Right renal pelvis (tissue), 4 donors: Measurements from ENCODE around the gene RRBP1. TPM values are rescaled to one million over a fixed set of nuclear protein-coding genes. Genes with fewer than 3 reads are reported as not detected.

Experiments
- DNase-seq, 4 donors: peaks; one replicate each; pipeline ENCODE4 v3.0.0-alpha.2; 2013; ENCODE audit warnings: low read depth in 4 of 4, low spot score in 3 of 4, missing footprints in 1 of 4
- polyA plus RNA-seq, 4 donors: library from polyadenylated mRNA; unstranded; fragments of 120-200 nt; gene quantifications; one replicate each; pipeline ENCODE4 v1.2.1, GENCODE V29; 2013; ENCODE audit not compliant: insufficient read length in 4 of 4

Gene RRBP1, protein sequence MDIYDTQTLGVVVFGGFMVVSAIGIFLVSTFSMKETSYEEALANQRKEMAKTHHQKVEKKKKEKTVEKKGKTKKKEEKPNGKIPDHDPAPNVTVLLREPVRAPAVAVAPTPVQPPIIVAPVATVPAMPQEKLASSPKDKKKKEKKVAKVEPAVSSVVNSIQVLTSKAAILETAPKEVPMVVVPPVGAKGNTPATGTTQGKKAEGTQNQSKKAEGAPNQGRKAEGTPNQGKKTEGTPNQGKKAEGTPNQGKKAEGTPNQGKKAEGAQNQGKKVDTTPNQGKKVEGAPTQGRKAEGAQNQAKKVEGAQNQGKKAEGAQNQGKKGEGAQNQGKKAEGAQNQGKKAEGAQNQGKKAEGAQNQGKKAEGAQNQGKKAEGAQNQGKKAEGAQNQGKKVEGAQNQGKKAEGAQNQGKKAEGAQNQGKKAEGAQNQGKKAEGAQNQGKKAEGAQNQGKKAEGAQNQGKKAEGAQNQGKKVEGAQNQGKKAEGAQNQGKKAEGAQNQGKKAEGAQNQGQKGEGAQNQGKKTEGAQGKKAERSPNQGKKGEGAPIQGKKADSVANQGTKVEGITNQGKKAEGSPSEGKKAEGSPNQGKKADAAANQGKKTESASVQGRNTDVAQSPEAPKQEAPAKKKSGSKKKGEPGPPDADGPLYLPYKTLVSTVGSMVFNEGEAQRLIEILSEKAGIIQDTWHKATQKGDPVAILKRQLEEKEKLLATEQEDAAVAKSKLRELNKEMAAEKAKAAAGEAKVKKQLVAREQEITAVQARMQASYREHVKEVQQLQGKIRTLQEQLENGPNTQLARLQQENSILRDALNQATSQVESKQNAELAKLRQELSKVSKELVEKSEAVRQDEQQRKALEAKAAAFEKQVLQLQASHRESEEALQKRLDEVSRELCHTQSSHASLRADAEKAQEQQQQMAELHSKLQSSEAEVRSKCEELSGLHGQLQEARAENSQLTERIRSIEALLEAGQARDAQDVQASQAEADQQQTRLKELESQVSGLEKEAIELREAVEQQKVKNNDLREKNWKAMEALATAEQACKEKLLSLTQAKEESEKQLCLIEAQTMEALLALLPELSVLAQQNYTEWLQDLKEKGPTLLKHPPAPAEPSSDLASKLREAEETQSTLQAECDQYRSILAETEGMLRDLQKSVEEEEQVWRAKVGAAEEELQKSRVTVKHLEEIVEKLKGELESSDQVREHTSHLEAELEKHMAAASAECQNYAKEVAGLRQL (N-terminal part only)
- 100 to 1,000 TPM; 126 to 140 (median 132) TPM for polyA plus RNA-seq

- peak; percentile 88 to 93 (median 91) for DNase-seq
Measured at GRCh38 chr20:17682103-17682888, at the start of gene RRBP1. Gene RRBP1, minus strand, starts transcription at chr20:17682242. Its CDS starts 21,735 bp downstream, at chr20:17660507.

- DNase-seq: no peak
Measured at GRCh38 chr20:17731233-17731632, 49.2 kb upstream of the RRBP1 start.

DNA sequence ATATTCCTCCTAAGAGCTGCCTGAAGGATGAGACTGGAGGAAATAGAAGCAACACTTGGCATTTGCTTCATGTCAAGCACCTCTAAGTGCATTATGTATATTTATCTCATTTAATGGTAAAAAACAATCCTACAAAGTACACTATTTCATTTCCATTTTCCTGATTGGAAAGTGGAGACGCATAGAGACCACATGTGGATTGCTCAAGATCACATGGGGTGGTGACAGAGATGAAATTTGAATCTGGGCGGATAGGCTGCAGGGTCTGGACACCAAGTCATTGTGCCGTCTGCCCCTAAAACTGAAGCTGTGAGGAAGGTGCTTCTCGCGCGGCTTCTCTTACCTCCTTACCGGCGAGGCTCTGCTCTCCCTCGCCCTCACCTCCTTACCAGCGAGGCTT, 48.0 kb upstream of the RRBP1 start:
- no peak for DNase-seq

DNA sequence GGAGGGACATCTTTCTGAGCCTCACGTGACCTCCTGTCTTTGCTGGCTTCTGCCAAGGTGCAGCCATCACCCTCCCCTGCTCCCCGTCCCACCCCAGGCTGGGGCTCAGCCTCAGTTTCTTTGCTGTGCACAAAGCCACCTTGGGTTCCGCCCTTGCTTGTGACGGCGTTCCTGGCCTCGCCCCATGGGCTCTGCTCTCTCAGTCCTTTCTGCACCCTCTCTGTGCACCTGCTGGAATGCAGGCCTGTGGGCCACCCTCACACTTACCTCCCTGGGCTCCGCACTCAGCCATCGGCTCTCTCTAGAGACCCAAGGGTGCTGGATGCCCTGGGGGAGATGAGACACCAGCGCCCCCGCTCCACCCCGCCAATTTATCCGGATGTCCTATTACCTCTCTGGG, 46.0 kb upstream of the RRBP1 start:
- no peak for DNase-seq

DNA sequence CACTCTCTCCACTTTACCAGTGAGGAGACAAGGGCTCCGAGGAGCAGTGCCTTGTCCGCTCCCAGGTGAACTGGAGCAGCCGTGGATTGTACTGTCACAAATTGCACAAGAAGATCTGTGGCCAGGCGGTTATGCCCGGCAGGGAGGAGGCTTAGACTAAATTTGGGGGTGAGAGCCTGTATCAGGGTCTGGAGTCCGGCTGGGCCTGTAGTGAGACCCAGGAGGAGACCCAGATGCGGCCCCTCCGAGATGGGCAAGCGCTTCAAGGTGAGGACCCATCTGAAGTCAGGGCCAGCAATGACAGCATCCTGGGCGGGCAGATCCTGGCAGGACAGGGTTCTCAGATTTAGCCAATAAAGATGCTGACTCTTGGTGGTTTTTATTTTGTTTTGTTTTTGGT, 45.3 kb upstream of the RRBP1 start:
- no peak for DNase-seq

- DNase-seq: no peak
Measured at GRCh38 chr20:17726902-17727301, 44.9 kb upstream of the RRBP1 start.

GRCh38 chr20:17725094-17725835, 43.2 kb upstream of the RRBP1 start:
- DNase-seq: no peak

- DNase-seq: no peak
Measured at GRCh38 chr20:17723301-17723691, 41.3 kb upstream of the RRBP1 start.

DNA sequence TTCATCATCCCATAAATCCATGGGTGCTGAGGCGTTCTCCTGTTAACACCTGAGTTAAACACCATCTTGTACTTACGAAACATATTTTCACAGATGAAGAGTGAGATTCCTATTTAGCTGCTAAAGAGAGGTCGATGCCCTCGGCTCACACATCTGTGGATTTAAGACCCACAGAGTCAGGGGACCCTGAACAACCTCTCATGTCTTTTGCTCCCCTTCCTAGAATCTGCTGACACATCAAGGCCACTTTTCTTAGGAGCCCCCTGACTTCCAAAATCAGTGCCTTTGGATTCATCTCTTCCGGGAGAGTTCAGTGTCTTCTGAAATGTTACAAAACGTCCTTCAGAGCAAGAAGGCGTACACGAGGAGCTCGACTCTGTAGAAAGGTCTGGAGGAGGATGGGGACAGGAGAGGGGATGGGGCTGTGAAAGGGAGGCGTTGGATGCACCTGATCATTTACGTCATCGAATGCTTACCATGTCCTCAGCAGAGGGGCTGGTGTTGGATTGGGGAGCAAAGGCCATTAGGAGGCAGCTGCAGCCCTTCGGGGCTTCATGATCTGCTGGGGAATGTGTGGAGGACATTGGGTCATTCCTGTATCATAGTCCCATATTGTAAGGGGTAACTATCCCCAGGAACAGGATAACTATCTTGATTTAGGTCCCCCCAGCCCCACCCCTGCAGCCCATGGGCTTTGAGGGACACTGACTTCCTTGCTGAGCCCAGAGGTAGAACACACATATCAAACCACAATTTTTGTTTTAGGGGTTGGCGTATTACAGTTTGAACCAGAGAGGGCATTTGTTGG, 40.7 kb upstream of the RRBP1 start:
- no peak for DNase-seq

DNA sequence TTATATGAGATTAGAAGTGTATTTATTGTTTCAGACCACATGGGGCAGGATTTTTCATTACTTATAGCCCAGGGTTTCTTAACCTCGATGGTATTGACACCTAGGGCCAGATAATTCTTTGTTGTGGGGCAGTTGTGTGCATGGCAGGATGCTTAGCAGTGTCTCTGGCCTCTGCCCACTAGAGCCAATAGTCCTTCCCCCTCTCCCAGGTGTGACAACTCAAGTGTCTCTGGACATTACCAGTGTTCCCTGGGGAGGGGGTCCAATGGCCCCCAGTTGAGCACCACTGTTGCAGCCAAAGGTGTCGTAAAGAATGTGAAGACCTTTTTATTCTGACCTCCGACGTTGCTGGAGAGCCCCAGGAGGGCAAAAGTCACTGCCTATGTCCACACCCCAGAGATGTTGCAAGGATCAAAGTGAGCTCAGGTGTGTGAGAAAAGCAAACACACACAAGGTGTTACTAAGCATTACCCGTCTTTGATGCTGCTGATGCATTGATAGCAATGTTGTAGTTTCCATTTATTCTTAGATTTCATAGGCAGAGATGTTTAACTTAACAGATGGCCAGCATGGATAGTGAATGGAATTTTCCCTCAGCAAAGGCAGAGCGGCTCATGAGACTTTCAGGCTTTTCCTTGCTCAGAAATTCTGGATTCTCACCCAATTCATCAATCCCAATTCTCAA, 39.9 kb upstream of the RRBP1 start:
- DNase-seq: no peak

- DNase-seq: no peak
Measured at GRCh38 chr20:17720755-17721154, 38.7 kb upstream of the RRBP1 start.

DNA sequence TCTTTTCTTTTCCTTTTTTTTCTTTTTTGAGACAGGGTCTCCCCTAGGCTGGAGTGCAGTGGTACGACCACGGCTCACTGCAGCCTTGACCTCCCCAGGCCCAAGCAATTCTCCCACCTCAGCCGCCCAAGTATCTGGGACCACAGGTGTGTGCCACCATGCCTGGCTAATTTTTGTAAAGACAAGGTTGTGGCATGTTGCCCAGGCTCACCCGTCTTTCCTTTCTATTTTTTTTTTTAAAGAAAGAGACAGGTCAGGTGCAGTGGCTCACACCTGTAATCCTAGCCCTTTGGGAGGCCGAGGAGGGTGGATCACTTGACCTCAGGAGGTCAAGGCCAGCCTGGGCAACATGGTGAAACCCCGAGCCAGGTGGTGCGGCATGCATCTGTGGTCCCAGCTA, 34.3 kb upstream of the RRBP1 start:
- no peak for DNase-seq

GRCh38 chr20:17715075-17715474, 33.0 kb upstream of the RRBP1 start:
- DNase-seq: no peak

DNA sequence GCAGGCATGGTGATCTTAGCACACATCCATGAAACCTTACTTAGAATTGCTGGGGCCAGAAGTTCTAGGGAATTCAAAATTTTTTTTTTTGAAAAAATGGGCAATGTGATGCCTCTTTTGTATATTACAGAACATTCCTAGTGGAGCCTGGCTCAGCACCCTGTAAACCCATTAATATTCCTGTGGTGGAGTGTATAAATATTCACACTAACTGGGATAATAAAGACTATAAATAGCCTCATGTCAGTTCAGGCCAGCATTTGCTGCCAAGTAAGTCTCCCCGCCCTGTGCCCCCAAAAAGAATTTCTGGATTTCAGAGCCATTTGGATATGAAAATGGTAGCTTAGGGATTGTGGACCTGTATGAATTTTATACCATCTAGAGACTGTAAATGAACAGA, 32.6 kb upstream of the RRBP1 start:
- DNase-seq: no peak

DNA sequence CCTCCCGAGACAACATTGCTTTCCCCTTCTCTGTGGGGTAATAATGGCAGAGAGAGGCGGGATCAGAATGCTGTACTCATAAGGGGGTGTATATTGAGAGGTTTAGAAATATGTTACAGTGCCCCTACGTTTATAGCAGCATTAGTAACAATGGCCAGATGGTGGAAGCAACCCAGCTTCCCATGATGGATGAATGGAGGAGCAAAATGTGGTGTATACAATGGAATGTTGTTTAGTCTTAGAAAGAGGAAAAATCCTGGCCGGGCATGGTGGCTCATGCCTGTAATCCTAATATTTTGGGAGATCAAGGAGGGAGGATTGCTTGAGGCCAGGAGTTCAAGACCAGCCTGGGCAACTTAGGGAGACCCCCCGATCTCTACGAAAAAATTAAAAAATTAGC, 30.7 kb upstream of the RRBP1 start:
- no peak for DNase-seq

- no peak for DNase-seq
Measured at GRCh38 chr20:17712201-17712600, 30.2 kb upstream of the RRBP1 start.

- no peak for DNase-seq
Measured at GRCh38 chr20:17711267-17711627, 29.2 kb upstream of the RRBP1 start.
